Measurements from ENCODE around the gene MAP4K2.

DNA sequence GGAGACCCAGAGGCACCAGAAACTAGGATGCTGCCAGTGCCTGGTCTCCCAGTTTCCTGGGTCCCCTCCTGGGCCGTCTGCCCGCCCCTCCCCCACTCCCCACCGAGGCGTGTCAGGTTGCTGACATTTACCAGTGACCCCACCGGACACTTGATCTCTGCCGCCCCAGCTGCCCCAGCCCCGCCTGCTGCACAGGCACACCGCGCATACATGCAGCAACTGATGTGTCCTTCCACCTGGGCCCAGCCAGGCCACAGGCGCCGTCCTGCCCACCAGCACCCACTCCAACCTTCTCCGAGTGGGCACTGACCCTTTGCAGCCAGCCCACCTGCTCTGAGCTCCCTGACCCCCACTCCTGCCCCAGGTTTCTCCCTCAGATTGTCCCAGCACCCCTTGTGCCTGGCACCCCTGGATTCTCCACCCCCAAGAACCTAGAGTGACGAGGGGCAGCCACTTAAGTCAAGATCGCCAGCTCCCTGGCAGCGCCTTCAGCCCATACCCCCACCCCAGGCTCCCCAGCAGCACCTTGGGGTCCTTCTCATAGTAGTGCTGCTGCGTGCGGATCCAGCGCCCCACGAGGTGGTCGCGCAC is 43.8 kb downstream of the MAP4K2 start:
- no peak for TF ChIP-seq EZH2 (IDR thresholded peaks at IDR 0.05; ENCODE audit: borderline replicate concordance, low read length)
- TF ChIP-seq, protein P1, sequence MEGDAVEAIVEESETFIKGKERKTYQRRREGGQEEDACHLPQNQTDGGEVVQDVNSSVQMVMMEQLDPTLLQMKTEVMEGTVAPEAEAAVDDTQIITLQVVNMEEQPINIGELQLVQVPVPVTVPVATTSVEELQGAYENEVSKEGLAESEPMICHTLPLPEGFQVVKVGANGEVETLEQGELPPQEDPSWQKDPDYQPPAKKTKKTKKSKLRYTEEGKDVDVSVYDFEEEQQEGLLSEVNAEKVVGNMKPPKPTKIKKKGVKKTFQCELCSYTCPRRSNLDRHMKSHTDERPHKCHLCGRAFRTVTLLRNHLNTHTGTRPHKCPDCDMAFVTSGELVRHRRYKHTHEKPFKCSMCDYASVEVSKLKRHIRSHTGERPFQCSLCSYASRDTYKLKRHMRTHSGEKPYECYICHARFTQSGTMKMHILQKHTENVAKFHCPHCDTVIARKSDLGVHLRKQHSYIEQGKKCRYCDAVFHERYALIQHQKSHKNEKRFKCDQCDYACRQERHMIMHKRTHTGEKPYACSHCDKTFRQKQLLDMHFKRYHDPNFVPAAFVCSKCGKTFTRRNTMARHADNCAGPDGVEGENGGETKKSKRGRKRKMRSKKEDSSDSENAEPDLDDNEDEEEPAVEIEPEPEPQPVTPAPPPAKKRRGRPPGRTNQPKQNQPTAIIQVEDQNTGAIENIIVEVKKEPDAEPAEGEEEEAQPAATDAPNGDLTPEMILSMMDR (conservative IDR thresholded peaks at IDR 0.05 in 1 of 2, IDR thresholded peaks at IDR 0.05 in 1 of 2; ENCODE audit: extremely low read depth in 1 of 2, insufficient read depth in 1 of 2, low read depth in 1 of 2, low read length in 2 of 2), result no peak
